Measurements from ENCODE around the gene PRKCSH. TPM values are rescaled to one million over a fixed set of nuclear protein-coding genes. Genes with fewer than 3 reads are reported as not detected.

Gene PRKCSH
- total and polyA plus RNA-seq, 2 experiments from 2014 or later, result 85.3 to 130 TPM

DNA sequence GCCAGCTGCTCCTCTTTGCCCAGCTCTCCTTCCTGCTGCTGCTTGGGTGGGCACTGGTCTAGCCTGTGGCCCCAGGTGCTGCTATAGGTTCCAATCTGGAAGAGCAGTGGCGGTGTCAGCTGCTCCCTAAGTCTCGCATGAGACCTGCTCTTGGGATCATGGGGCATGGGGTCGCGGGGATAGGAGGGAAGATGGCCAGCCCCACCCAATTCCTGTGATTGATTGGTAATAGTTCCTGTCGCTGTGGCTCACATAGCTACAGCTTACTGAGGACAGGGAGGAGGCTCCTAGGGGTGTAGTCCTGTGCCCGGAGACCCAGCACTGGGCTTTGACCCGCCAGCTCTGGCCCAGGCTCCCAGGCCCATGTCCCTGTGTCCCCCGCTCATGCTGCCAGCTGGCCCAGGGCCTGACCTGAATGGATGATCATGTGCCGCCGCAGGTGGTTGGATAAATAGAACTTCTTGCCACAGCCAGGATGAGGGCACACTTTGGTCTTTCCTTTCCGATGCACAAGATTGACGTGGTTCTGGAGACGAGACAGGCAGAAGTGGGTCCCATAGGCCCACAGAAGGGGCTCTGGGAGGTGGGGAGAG is 49.9 kb downstream of the PRKCSH start (continued):
- TF ChIP-seq, protein P1, sequence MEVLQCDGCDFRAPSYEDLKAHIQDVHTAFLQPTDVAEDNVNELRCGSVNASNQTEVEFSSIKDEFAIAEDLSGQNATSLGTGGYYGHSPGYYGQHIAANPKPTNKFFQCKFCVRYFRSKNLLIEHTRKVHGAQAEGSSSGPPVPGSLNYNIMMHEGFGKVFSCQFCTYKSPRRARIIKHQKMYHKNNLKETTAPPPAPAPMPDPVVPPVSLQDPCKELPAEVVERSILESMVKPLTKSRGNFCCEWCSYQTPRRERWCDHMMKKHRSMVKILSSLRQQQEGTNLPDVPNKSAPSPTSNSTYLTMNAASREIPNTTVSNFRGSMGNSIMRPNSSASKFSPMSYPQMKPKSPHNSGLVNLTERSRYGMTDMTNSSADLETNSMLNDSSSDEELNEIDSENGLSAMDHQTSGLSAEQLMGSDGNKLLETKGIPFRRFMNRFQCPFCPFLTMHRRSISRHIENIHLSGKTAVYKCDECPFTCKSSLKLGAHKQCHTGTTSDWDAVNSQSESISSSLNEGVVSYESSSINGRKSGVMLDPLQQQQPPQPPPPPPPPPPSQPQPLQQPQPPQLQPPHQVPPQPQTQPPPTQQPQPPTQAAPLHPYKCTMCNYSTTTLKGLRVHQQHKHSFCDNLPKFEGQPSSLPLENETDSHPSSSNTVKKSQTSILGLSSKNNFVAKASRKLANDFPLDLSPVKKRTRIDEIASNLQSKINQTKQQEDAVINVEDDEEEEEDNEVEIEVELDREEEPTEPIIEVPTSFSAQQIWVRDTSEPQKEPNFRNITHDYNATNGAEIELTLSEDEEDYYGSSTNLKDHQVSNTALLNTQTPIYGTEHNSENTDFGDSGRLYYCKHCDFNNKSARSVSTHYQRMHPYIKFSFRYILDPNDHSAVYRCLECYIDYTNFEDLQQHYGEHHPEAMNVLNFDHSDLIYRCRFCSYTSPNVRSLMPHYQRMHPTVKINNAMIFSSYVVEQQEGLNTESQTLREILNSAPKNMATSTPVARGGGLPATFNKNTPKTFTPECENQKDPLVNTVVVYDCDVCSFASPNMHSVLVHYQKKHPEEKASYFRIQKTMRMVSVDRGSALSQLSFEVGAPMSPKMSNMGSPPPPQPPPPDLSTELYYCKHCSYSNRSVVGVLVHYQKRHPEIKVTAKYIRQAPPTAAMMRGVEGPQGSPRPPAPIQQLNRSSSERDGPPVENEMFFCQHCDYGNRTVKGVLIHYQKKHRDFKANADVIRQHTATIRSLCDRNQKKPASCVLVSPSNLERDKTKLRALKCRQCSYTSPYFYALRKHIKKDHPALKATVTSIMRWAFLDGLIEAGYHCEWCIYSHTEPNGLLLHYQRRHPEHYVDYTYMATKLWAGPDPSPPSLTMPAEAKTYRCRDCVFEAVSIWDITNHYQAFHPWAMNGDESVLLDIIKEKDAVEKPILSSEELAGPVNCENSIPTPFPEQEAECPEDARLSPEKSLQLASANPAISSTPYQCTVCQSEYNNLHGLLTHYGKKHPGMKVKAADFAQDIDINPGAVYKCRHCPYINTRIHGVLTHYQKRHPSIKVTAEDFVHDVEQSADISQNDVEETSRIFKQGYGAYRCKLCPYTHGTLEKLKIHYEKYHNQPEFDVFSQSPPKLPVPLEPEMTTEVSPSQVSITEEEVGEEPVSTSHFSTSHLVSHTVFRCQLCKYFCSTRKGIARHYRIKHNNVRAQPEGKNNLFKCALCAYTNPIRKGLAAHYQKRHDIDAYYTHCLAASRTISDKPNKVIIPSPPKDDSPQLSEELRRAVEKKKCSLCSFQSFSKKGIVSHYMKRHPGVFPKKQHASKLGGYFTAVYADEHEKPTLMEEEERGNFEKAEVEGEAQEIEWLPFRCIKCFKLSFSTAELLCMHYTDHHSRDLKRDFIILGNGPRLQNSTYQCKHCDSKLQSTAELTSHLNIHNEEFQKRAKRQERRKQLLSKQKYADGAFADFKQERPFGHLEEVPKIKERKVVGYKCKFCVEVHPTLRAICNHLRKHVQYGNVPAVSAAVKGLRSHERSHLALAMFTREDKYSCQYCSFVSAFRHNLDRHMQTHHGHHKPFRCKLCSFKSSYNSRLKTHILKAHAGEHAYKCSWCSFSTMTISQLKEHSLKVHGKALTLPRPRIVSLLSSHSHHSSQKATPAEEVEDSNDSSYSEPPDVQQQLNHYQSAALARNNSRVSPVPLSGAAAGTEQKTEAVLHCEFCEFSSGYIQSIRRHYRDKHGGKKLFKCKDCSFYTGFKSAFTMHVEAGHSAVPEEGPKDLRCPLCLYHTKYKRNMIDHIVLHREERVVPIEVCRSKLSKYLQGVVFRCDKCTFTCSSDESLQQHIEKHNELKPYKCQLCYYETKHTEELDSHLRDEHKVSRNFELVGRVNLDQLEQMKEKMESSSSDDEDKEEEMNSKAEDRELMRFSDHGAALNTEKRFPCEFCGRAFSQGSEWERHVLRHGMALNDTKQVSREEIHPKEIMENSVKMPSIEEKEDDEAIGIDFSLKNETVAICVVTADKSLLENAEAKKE (CRISPR knock-in tag; IDR thresholded peaks at IDR 0.05), result no peak
- TF ChIP-seq EZH2 (IDR thresholded peaks at IDR 0.05; ENCODE audit: low read depth, unreplicated experiment) (no peak), NANOG (IDR thresholded peaks at IDR 0.05; ENCODE audit: borderline replicate concordance) (no peak), JUNB (IDR thresholded peaks at IDR 0.05; ENCODE audit: unreplicated experiment) (no peak), EZH2phosphoT487 (IDR thresholded peaks at IDR 0.05; ENCODE audit: unreplicated experiment) (no peak)
- TF ChIP-seq, protein P2, sequence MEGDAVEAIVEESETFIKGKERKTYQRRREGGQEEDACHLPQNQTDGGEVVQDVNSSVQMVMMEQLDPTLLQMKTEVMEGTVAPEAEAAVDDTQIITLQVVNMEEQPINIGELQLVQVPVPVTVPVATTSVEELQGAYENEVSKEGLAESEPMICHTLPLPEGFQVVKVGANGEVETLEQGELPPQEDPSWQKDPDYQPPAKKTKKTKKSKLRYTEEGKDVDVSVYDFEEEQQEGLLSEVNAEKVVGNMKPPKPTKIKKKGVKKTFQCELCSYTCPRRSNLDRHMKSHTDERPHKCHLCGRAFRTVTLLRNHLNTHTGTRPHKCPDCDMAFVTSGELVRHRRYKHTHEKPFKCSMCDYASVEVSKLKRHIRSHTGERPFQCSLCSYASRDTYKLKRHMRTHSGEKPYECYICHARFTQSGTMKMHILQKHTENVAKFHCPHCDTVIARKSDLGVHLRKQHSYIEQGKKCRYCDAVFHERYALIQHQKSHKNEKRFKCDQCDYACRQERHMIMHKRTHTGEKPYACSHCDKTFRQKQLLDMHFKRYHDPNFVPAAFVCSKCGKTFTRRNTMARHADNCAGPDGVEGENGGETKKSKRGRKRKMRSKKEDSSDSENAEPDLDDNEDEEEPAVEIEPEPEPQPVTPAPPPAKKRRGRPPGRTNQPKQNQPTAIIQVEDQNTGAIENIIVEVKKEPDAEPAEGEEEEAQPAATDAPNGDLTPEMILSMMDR (conservative IDR thresholded peaks at IDR 0.05; ENCODE audit: low read depth in 2 of 2), result no peak

All from GM23338 (cell line).